GM21390 (cell line): ENCODE measurements around the gene PRMT7.
"Not testable (repeated sequence)": the region's sequence is repeated elsewhere in the genome, so short reads cannot be mapped to it uniquely, and the experiment has no call there.

Experiments
- ATAC-seq: cut with Tn5 transposase; IDR thresholded peaks from one replicate; pipeline ENCODE4 v1.9.1; 2021; ENCODE audit not compliant: unreplicated experiment

PRMT7 gene

DNA sequence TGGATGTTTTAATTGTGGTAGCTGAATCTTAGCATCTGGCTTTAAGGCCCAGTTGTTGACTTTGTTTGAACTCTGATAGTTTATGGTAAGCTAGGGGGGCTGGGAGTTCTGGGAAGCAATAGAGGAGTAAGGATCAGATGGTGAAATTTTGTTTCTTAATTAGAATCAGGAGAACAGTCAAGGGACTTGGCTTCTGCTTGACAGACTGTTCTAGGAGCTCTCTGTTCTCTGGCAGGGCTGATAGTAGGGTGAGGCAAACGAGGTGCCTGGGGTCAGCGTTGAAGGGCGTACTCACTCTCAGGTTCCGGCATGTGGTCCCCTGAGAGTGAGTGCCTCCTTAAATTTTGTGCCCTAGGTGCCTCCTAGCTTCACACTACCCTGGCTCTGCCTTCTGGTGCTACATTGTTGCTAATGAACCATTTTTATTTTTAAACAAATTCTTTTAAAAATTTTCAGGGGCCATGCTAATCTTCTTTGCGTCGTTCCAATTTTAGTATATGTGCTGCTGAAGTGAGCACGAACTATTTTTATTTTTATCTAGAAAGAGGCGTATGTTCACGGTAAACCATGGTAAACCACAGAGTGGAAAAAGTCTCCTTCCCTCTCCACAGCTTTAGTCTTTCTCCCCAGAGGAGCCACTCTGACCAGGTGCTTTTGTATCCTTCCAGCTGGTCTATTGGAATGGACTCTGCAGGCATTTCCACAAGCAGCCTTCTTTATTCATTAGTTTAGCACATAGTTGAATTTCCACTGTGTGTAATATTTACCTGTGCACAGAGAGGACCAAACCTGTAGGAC is 26.8 kb upstream of the PRMT7 start:
- ATAC-seq = peak; percentile 43

DNA sequence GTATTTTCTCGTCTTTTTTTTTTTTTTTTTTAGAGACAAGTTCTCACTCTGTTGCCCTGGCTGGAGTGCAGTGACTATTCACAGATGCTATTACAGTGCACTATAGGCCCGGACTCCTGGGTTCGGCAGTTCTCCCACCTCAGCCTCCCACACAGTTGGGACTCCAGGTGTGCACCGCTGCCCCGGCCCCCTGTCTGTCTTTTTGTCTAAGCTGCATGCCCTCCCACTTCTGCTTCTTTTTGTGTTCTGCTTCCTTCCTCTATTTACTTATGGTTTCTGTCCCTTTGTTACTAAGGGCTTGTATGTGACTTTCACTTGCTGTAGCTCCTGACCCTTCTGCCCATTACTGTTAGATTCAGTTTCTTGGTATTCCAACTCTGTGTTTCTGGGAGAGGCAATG is 26.0 kb upstream of the PRMT7 start:
- peak; percentile 55 for ATAC-seq

DNA sequence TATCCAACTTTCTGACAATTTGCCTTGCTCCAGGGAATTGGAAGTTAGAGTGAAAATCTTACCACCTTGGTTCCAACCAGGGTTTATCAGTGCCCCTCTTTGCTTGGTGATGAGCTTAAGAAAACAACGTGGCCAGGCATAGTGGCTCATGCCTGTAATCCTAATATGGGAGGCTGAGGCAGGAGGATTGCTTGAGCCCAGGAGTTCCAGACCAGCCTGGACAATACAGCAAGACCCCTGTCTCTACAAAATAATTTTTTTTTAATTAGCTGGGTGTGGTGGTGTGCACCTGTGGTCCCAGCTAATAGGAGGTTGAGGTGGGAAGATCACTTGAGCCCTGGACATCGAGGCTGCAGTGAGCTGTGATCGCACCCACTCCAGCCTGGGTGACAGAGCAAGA is 25.1 kb upstream of the PRMT7 start:
- ATAC-seq = no peak

GRCh38 chr16:68286153-68287074 is 24.4 kb upstream of the PRMT7 start:
- ATAC-seq = no peak

GRCh38 chr16:68287276-68288251 is 23.3 kb upstream of the PRMT7 start:
- no peak for ATAC-seq

DNA sequence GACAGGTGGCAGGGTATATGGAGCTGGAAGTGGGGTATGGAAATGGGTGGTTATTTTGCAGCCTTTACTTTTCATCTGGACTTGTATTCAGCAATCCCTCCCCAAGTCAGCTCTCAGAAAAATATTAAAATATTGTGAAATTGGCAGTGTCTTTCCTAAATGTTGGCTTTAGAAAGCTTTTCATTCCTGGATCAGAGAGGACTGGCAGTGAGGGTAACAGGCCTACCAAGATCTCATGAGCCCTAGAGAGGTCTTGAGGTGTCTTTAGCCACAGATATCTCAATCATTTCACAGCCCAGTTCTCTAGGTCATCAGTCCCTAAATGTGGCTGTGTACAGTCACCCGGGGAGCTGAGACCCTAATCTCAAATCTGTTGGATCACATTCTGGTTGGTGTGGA is 22.6 kb upstream of the PRMT7 start:
- ATAC-seq = no peak

DNA sequence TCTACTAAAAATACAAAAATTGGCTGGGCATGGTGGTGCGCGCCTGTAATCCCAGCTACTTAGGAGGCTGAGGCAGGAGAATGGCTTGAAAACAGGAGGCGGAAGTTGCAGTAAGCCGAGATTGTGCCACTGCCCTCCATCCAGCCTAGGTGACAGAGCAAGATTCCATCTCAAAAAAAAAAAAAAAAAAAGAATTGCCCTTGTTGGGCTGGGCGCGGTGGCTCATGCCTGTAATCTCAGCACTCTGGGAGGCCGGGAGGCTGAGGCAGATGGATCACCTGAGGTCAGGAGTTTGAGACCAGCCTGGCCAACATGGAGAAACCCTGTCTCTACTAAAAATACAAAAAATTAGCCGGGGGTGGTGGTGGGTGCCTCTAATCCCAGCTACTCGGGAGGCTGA is 22.0 kb upstream of the PRMT7 start:
- ATAC-seq = not testable (repeated sequence)

DNA sequence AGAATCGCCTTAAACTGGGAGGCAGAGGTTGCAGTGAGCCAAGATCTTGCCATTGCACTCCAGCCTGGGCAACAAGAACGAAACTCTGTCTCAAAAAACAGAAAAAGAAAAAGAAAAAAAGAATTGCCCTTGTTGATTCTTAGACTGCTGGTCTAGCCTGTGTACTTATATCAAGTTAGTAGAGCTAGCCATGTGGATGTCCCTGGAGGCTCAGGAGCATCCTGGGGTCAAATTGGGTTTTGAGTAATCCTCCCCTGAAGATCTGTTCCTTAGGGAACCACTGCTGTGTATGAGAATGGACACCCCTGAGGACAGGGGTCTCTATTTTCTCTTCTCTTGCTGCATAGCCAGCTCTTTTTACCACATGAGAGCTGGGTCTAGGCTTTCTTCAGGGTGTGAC is 21.6 kb upstream of the PRMT7 start:
- peak; percentile 3 for ATAC-seq

- peak; percentile 78 for ATAC-seq
These were observed 21.0 kb upstream of the PRMT7 start for GRCh38 chr16:68289621-68290329.

DNA sequence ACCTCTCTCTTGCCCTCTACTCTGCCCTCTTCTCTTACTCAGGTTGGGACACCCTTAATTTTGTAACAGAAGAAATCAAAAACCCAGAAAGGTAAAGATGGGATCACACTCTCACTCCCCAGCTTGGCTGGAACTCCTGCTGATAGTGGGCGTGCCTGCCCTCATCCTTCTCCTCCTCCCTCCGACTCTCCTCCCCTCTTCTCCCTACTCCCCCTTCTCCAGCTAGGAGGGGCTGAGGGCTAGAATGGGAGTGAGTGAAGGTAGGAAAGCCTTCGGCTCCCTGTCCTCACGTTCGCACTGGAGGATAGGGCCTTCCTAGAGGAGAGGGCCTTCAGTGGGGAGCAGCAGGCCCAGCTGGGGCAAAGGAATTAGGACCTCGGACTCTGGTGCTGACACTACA is 20.4 kb upstream of the PRMT7 start:
- no peak for ATAC-seq

DNA sequence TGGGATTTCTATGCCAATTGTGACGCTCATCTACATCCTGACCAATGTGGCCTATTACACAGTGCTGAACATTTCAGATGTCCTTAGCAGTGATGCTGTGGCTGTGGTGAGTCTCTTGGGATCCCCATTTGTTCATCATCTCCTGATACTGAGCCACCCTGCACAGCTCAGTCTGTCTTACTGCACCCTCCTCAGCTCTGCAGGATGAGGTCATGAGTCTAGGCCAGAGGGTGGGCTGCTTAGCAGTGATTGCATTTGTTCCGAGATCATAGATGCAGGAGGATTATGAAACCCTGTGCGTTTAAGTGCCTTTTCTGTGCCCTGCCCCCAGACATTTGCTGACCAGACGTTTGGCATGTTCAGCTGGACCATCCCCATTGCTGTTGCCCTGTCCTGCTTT is 19.6 kb upstream of the PRMT7 start:
- ATAC-seq = no peak

- ATAC-seq = no peak
These were observed 18.4 kb upstream of the PRMT7 start for GRCh38 chr16:68292425-68292824.

DNA sequence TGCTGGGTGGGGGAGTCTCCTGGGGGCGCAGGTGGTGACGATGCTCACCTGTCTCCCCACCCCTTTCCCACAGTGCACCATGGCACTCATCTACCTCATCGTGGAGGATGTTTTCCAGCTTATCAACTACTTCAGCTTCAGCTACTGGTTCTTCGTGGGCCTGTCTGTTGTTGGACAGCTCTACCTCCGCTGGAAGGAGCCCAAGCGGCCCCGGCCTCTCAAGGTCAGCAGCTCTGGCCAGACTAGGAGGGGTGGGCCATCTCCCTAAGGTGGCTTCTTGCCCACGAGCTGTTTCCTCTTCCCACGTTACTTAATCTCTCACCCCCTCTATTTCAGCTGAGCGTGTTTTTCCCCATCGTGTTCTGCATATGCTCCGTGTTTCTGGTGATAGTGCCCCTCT is 14.5 kb upstream of the PRMT7 start:
- no peak for ATAC-seq

GRCh38 chr16:68296693-68297092 is 14.1 kb upstream of the PRMT7 start:
- ATAC-seq = no peak

DNA sequence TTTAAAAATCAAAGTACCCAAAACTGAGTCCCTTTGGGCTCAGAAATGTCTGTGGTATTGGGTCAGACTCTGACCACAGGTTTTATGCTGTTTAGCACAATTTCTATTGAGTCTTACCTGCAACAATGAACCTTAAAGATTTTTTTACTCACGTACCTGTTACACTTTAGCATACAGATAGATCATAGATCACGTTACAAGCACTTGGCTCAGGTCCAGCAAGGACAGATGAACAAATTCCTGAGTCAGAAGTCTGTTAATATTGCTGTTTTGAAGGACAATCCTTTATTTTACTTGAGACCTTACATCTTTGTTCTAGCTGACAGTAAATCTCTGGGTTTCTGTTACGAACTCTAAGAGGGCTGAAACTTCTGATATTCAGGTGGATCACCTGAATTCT is 12.9 kb upstream of the PRMT7 start:
- no peak for ATAC-seq

DNA sequence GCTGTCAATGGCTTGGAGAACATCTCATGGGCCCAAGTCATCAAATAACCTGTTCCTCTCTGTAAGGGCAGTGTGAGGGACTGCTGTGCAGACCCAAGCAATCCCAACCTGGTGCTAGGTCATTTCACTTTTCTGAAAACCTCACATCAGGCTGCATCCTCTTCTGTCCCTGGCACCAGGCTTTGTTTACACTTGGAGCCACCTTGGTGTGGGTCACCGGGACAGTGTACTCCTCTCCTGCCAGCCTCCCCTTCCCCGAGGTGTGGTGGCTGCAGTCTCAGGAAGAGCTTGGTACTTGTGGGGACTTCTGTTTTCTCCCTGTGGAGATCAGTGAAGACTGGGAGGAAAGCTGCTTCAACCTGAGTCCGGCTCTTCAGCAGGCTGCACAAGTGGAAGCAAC is 12.5 kb upstream of the PRMT7 start:
- ATAC-seq = no peak

DNA sequence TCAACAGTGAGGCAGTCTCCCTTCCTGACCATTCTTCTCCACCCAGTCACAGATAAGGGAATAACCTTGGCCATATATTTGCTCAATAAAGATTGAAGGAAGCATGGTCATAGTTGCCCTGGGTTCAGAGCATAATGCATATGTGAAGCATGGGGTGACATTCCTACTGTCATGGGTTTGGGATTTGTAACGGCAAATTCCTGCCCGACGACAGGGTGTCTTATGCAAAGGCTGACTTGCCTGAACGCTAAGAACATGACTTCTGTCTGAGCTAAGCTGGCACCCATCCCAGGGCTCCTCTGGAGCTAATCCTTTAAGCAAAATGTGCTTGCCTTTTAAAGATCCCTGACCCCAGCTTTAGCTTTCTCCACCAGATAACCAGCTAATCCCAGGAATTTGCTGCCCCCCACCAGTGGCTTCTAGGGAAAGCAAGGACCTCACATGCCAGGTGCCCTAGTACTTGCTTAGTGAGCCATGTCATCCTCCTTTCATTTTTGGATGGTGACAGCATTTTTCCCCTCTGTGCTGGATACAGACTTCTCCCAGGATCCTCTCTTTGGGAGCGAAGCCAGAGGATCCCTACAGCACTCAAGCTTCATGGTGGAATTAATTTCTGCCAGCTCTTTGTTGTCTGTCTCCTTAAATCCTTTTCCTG is 11.8 kb upstream of the PRMT7 start:
- no peak for ATAC-seq

GRCh38 chr16:68299571-68300453 is 11.0 kb upstream of the PRMT7 start:
- no peak for ATAC-seq
